ENCODE results near the gene AMHR2. TPM values are rescaled to one million over a fixed set of nuclear protein-coding genes. Genes with fewer than 3 reads are reported as not detected.

The AMHR2 gene
- total and polyA plus RNA-seq, 3 donors from 2014 or later: 33.9 to 42.1 (median 39.0) TPM

DNA sequence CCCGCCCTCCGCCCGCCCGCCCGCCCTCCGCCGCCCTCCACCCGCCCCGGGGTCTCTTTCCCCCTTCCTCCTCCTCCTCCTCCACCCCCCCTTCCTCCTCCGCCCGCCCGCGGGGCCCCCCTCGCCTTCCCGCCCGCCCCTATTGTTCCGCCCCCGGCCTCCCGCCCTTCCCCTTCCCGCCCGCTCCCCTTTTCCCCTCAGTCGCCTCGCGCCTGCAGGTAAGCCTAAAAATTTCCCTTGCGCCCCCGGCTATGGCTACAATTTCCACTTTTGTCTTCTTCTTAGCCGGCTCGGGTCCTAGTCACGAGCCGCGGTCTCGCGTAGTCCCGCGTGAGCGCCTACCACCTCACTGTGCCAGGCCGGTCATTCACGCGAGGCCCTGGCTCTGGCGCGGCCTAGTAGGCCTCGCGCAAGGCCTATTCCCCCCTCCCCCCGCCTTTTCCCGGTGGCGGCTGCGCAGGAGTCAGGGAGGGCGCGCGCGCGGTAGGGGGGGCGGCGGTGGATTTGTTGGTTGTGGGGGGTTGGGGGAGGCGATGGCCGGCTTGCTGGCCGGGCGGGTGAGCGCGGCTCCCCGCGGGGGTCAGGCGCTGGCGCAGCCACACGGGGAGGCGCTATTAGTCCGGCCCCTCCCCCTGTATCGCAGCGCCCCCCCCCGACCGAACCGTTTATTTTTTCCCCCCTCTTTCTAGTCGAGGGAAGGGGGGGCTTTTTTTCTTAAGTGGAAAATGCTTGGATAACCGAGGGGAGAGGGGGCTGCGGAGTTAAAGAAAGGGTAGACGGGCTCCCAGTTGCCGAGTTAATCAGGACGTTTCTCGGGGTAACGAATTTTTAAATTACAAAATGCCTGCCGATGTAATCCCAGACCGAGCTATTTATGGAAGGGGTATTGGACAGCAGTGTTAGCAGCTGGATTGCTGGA, 28.8 kb downstream of the AMHR2 start:
- intact Hi-C loops (cut with DNase I; ENCODE audit: low total_unique reads): loop anchor here (10.0 kb wide), 1 partner anchor 52 kb away; the partner anchor contains the start of genes NPFF and TARBP2

DNA sequence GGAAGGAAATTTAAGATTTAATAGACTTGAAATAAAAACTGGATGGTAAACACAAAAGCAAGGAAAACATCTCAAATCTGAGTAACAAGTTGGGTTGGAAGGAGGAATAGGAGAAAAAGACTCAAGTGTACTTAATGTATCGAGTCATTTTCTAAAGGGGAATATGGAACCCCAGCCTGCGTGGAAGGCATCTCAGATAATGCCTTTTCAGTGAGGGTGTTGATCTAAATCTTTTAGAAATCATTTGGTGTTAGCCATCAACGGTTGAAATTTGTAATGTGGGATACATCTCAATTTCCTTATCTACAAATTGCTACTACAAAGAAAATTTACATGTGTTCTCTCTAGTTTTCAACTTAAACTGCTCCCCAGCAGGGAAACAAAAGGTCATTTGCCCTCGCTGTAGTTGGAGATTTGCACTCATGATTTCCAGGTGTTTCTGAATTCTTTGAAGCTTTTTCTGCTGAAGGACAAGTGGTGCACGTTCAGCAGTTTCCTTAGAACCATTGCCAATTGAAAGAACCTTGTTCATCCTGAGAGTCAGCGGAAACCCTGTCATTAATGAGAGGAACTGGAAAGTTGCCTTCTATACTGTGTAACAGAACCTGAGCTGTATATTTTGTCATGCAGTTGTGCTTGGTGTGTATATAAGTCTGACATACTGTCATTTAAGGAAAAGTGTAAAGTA, 30.4 kb downstream of the AMHR2 start:
- TF ChIP-seq, protein P1, sequence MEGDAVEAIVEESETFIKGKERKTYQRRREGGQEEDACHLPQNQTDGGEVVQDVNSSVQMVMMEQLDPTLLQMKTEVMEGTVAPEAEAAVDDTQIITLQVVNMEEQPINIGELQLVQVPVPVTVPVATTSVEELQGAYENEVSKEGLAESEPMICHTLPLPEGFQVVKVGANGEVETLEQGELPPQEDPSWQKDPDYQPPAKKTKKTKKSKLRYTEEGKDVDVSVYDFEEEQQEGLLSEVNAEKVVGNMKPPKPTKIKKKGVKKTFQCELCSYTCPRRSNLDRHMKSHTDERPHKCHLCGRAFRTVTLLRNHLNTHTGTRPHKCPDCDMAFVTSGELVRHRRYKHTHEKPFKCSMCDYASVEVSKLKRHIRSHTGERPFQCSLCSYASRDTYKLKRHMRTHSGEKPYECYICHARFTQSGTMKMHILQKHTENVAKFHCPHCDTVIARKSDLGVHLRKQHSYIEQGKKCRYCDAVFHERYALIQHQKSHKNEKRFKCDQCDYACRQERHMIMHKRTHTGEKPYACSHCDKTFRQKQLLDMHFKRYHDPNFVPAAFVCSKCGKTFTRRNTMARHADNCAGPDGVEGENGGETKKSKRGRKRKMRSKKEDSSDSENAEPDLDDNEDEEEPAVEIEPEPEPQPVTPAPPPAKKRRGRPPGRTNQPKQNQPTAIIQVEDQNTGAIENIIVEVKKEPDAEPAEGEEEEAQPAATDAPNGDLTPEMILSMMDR (IDR thresholded peaks at IDR 0.05): no peak
- no peak for TF ChIP-seq POLR2A (IDR thresholded peaks at IDR 0.05)
- no peak overlapping the region for H3K27ac ChIP-seq
- intact Hi-C loops (cut with DNase I; ENCODE audit: low total_unique reads): loop anchor here (10.0 kb wide), 1 partner anchor 51 kb away; the partner anchor contains the start of genes NPFF and TARBP2
- no peaks in the 10 kb centered on the region for H3K27me3 ChIP-seq
- peaks cover 19% of the 10 kb centered on the region for H3K4me1 ChIP-seq
- no peak overlapping the region for H3K4me3 ChIP-seq
- WGBS, 2 donors: 22% methylated on average over 6 of the region's 6 CpGs
- no peaks in the 10 kb centered on the region for H3K36me3 ChIP-seq (ENCODE audit: low read depth, missing control alignments)
- DNase-seq: no peak
- no peaks in the 10 kb centered on the region for H3K9me3 ChIP-seq

More for the DNA sequence above, 28.8 kb downstream of the AMHR2 start:
- H3K27ac ChIP-seq: peak overlapping the region; percentile 99
- H3K27me3 ChIP-seq: no peaks in the 10 kb centered on the region
- WGBS, 2 donors: 0 to 1% methylated on average over 38 to 39 of the region's 82 CpGs
- no peaks in the 10 kb centered on the region for H3K36me3 ChIP-seq (ENCODE audit: low read depth, missing control alignments)
- peak overlapping the region; percentile 91 to 95 for H3K4me3 ChIP-seq
- peaks cover 19% of the 10 kb centered on the region for H3K4me1 ChIP-seq
- TF ChIP-seq, protein P1 (IDR thresholded peaks at IDR 0.05): peak in 1 of 3 experiments; percentile 45
- no peak for TF ChIP-seq POLR2A (IDR thresholded peaks at IDR 0.05)
- H3K9me3 ChIP-seq: no peaks in the 10 kb centered on the region
- DNase-seq: peak; percentile 90

DNA sequence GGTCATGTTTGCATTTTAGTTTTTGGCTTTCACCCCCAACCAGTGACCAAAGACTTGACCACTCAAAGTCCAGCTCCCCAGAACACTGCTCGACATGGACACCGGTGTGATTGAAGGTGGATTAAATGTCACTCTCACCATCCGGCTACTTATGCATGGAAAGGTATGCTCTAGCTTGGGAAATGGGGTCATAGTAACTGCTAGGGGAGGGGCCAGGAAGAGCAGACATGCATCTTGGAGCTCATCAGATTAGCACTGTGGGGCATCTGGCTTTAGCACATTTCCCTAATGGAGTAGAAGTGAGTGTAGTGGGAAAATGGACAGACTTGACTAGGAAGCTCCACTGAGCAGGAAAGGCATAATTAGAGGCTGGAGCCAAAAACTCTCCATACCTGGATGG, 31.1 kb downstream of the AMHR2 start:
- 42 to 47% methylated on average over 3 of the region's 3 CpGs for WGBS, 2 donors
- H3K27ac ChIP-seq: no peak overlapping the region
- intact Hi-C loops (cut with DNase I; ENCODE audit: low total_unique reads): loop anchor here (10.0 kb wide), 1 partner anchor 50 kb away; the partner anchor contains the start of genes NPFF and TARBP2
- H3K27me3 ChIP-seq: no peaks in the 10 kb centered on the region
- no peak overlapping the region for H3K4me3 ChIP-seq
- no peak for TF ChIP-seq POLR2A (IDR thresholded peaks at IDR 0.05)
- TF ChIP-seq, protein P1 (IDR thresholded peaks at IDR 0.05): no peak
- H3K4me1 ChIP-seq: peaks cover 19% of the 10 kb centered on the region
- no peaks in the 10 kb centered on the region for H3K36me3 ChIP-seq (ENCODE audit: low read depth, missing control alignments)
- no peak for DNase-seq
- no peaks in the 10 kb centered on the region for H3K9me3 ChIP-seq

DNA sequence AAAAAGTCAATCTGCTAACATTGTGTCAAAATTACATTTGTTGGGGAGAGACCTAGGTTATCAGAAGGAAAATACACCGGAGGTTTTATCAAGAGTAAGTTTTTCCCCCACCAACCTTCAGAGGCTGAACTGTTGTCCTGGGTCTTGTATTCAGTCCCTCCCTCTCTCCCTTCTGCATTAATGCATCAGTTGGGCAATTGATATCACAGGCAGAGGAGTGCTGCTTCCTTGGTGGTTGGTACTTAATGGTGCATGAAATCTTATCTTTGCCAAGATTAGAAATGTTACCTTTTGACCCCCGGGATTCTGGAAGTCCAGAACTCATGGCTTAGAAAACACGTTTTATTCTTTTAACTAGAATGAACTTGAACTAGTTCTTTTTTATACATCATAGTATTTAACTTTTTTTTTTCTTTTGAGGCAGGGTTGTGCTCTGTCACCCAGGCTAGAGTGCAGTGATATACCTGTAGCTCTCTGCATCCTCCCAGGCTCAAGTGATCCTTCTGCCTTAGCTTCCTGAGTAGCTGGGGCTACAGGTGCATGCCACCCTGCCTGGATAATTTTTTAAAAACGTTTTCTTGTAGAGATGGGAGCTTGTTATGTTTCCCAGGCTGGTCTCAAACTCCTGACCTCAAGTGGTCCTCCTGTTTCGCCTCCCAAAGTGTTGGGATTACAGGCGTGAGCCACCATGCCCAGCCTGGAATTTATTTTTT, 33.2 kb downstream of the AMHR2 start:
- whole genome bisulfite sequencing, 2 donors: 60 to 62% methylated on average over 6 of the region's 6 CpGs
- DNase-seq: no peak
- peaks cover 22% of the 10 kb centered on the region for H3K4me1 ChIP-seq
- H3K36me3 ChIP-seq (ENCODE audit: low read depth, missing control alignments): no peaks in the 10 kb centered on the region
- peak overlapping the region in 1 of 2 donors; percentile 10 for H3K27ac ChIP-seq
- H3K9me3 ChIP-seq: no peaks in the 10 kb centered on the region
- intact Hi-C loops (cut with DNase I; ENCODE audit: low total_unique reads): loop anchor here (10.0 kb wide), 1 partner anchor 48 kb away; the partner anchor contains the start of genes NPFF and TARBP2
- H3K4me3 ChIP-seq: no peak overlapping the region
- TF ChIP-seq, protein P1 (IDR thresholded peaks at IDR 0.05): no peak
- TF ChIP-seq POLR2A (IDR thresholded peaks at IDR 0.05): no peak
- H3K27me3 ChIP-seq: no peaks in the 10 kb centered on the region

Data from testis (tissue), 3 donors.